Loucy (cell line): ENCODE results near the gene MAN1A2.

Experiments
- H2AFZ ChIP-seq: fragments of 200-600 bp; sonication (generic); 2 replicates; pipeline ENCODE4 v1.6.0; 2016; ENCODE audit warnings: antibody characterized with exemption, mild to moderate bottlenecking, low read length, moderate library complexity
- H3F3A ChIP-seq: fragments of 200-600 bp; 2 replicates; pipeline ENCODE4 v1.6.0; 2016; ENCODE audit warnings: antibody characterized with exemption, low read depth, mild to moderate bottlenecking
- H3K27me3 ChIP-seq: fragments of 200-600 bp; sonication (generic); 2 replicates; pipeline ENCODE4 v1.6.1; 2014; ENCODE audit warnings: low read length, mild to moderate bottlenecking; ENCODE audit not compliant: insufficient read depth, poor library complexity, severe bottlenecking
- H3K36me3 ChIP-seq: fragments of 200-600 bp; sonication (generic); 2 replicates; pipeline ENCODE4 v1.6.1; 2016; ENCODE audit warnings: low read length; ENCODE audit not compliant: insufficient read depth
- H3K4me1 ChIP-seq: fragments of 200-600 bp; sonication (generic); 2 replicates; pipeline ENCODE4 v1.5.1; 2014; ENCODE audit warnings: low read length, mild to moderate bottlenecking; ENCODE audit not compliant: insufficient read depth, poor library complexity, severe bottlenecking
- H3K4me2 ChIP-seq: fragments of 200-600 bp; sonication (generic); 2 replicates; pipeline ENCODE4 v1.6.0; 2014; ENCODE audit warnings: antibody characterized with exemption, low read length, low read depth, mild to moderate bottlenecking; ENCODE audit not compliant: poor library complexity, severe bottlenecking
- H3K4me3 ChIP-seq: fragments of 200-600 bp; sonication (generic); 2 replicates; pipeline ENCODE4 v1.5.1; 2014; ENCODE audit warnings: low read length, mild to moderate bottlenecking, mixed read lengths; ENCODE audit not compliant: poor library complexity, severe bottlenecking
- H3K79me2 ChIP-seq: fragments of 200-600 bp; sonication (generic); 2 replicates; pipeline ENCODE4 v1.6.1; 2014; ENCODE audit warnings: low read length; ENCODE audit not compliant: insufficient read depth
- H3K9ac ChIP-seq: fragments of 200-600 bp; sonication (generic); 2 replicates; pipeline ENCODE4 v1.6.0; 2014; ENCODE audit warnings: mild to moderate bottlenecking, low read depth, low read length, moderate library complexity; ENCODE audit not compliant: poor library complexity, severe bottlenecking
- H3K9me2 ChIP-seq: fragments of 200-600 bp; sonication (generic); replicated peaks from 2 replicates; pipeline ENCODE4 v1.6.1; 2016; ENCODE audit warnings: low read depth, low read length, mixed read lengths
- H3K9me3 ChIP-seq: fragments of 200-600 bp; sonication (generic); 2 replicates; pipeline ENCODE4 v1.6.1; 2014; ENCODE audit warnings: mild to moderate bottlenecking, antibody characterized with exemption, low read length, low read depth; ENCODE audit not compliant: insufficient read depth
- H4K20me1 ChIP-seq: fragments of 200-600 bp; sonication (generic); 2 replicates; pipeline ENCODE4 v1.6.0; 2014; ENCODE audit warnings: antibody characterized with exemption, low read length, mild to moderate bottlenecking; ENCODE audit not compliant: insufficient read depth, poor library complexity, severe bottlenecking
- EZH2phosphoT487 ChIP-seq: fragments of 200-600 bp; IDR thresholded peaks from 2 replicates; pipeline ENCODE4 v1.6.1; 2018; ENCODE audit warnings: antibody characterized with exemption, mild to moderate bottlenecking, moderate library complexity, borderline replicate concordance
- TF ChIP-seq, protein P1 (sequence below): fragments of 200-600 bp; sonication (generic); conservative IDR thresholded peaks from 2 replicates; pipeline ENCODE4 v1.5.1; 2014; ENCODE audit warnings: mild to moderate bottlenecking, antibody characterized with exemption, low read length

MAN1A2 gene

DNA sequence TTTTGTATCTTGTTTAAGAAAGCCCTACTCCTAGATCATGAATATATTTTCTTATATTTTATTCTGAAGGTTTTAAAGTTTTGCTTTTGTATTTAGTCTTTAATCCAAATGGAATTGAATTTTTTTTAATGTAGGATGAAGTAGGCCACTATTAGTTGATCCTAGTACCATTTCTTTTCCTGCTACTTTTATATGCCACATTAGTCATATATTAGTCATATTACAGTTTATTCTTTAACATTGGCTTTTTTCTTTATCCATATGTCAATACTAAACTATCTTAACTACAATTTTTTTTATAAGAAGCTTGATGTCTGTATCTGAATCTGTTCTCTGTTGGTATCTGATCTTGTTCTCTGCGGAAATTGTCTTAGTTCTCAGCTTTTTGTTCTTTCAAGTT is 48.8 kb downstream of the MAN1A2 start:
- Histone ChIP-seq H3K4me3 (no peak overlapping the region), H2AFZ (no peak overlapping the region), H3K4me2 (no peak overlapping the region), H3K9me2 (no peaks in the 10 kb centered on the region), H4K20me1 (no peaks in the 10 kb centered on the region), H3K4me1 (peaks cover 12% of the 10 kb centered on the region), H3K9ac (no peak overlapping the region), H3K27me3 (no peaks in the 10 kb centered on the region), H3K36me3 (peaks cover 41% of the 10 kb centered on the region), H3K79me2 (0 out of 2 replicates have a peak, but pooled peaks cover 4% of the 10 kb centered on the region), H3F3A (no peaks in the 10 kb centered on the region), H3K9me3 (no peaks in the 10 kb centered on the region)
- TF ChIP-seq EZH2phosphoT487, result no peak
- TF ChIP-seq, protein P1, sequence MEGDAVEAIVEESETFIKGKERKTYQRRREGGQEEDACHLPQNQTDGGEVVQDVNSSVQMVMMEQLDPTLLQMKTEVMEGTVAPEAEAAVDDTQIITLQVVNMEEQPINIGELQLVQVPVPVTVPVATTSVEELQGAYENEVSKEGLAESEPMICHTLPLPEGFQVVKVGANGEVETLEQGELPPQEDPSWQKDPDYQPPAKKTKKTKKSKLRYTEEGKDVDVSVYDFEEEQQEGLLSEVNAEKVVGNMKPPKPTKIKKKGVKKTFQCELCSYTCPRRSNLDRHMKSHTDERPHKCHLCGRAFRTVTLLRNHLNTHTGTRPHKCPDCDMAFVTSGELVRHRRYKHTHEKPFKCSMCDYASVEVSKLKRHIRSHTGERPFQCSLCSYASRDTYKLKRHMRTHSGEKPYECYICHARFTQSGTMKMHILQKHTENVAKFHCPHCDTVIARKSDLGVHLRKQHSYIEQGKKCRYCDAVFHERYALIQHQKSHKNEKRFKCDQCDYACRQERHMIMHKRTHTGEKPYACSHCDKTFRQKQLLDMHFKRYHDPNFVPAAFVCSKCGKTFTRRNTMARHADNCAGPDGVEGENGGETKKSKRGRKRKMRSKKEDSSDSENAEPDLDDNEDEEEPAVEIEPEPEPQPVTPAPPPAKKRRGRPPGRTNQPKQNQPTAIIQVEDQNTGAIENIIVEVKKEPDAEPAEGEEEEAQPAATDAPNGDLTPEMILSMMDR, result no peak

DNA sequence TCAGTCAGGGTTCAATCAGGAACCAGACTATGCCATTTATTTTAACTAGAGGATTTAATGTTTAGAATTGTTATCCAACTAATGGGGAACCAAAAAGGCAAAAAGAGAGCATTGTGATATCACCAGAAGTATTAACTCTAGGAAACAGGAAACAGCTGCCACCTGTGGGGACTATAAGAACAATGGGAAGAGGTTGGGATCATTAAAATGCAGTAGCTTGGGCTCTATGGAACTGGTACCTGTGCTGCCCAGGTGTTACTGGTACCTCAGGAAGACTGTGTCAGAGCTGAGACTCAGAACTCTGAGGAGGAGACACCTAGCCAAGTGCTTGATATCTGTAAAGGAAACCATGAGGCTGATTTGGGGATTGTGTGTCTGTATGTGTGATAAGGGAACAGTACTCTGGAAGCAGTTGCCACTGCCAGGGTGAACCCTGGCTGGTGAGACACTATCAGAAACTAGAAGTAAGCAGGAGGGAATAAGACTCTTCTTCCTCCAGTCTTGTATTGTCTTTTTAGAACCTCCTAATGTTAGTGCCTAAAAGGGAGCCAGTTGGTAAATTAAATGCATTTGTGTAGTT is 49.4 kb downstream of the MAN1A2 start:
- Histone ChIP-seq H2AFZ (no peak overlapping the region), H3K27me3 (no peaks in the 10 kb centered on the region), H3K9ac (no peak overlapping the region), H3K4me2 (no peak overlapping the region), H3F3A (no peaks in the 10 kb centered on the region), H3K4me3 (no peak overlapping the region), H4K20me1 (no peaks in the 10 kb centered on the region), H3K4me1 (peaks cover 12% of the 10 kb centered on the region), H3K9me3 (no peaks in the 10 kb centered on the region), H3K36me3 (peaks cover 40% of the 10 kb centered on the region), H3K79me2 (0 out of 2 replicates have a peak, but pooled peaks cover 4% of the 10 kb centered on the region), H3K9me2 (no peaks in the 10 kb centered on the region)
- no peak for TF ChIP-seq EZH2phosphoT487
- TF ChIP-seq, protein P1, result no peak

DNA sequence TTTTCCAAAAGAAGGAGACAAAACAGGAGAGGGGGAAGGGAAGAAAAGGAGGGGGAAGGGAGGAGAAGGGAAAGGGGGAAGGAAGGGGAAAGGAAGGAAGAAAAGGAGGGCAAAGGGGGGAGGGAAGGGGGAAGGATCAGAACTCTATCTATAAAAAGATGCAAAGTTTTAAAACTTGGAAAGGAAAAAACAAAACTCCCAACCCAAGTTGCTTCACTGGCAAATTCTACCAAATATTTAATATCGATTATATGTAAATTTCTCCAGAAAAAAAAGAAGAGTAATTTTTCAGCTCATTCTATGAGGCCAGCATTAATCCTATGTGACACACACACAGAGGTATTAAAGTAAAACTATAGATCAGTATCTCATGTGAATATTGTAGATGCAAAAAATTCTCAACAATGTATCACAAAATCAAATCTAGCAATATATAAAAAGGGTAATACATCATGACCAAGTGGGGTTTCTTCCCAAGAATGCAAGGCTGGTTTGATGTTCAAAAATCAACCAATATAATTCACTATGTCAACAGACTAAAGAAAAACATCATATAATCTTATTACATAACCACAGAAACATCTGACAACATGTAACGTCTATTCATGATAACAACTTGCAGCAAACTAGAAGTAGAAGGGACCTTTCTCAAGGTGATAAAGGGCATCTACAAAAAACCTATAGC is 57.9 kb downstream of the MAN1A2 start:
- H3F3A ChIP-seq, result no peaks in the 10 kb centered on the region
- no peaks in the 10 kb centered on the region for H3K9me2 ChIP-seq
- H3K9ac ChIP-seq, result no peak overlapping the region
- no peak overlapping the region for H3K4me3 ChIP-seq
- TF ChIP-seq, protein P1, result no peak
- no peak for TF ChIP-seq EZH2phosphoT487
- no peak overlapping the region for H2AFZ ChIP-seq
- no peaks in the 10 kb centered on the region for H4K20me1 ChIP-seq
- H3K4me1 ChIP-seq, result no peaks in the 10 kb centered on the region
- H3K9me3 ChIP-seq, result peaks cover 7% of the 10 kb centered on the region; the same call in 1 of the 2 replicates
- H3K79me2 ChIP-seq, result 0 out of 2 replicates have a peak, but pooled peaks cover 3% of the 10 kb centered on the region
- H3K4me2 ChIP-seq, result no peak overlapping the region
- H3K36me3 ChIP-seq, result peaks cover 52% of the 10 kb centered on the region
- no peaks in the 10 kb centered on the region for H3K27me3 ChIP-seq
